ENCODE results near the gene BID.

- no peak for TF ChIP-seq CTCF (IDR thresholded peaks at IDR 0.05; ENCODE audit: low read depth, low read length, poor library complexity, severe bottlenecking)
- TF ChIP-seq EZH2phosphoT487 (IDR thresholded peaks at IDR 0.05; ENCODE audit: borderline replicate concordance, low read length) = no peak
Measured at GRCh38 chr22:17822087-17822486, 47.8 kb upstream of the BID start.

All from DOHH2 (cell line).